Gastroesophageal sphincter (tissue), 3 donors: ENCODE results near the gene SLC35G6.

ENCODE experiments used
- EP300 ChIP-seq: sonication (generic); formaldehyde crosslinking; IDR thresholded peaks from one replicate; pipeline ENCODE4 v1.6.1; 2017; ENCODE audit warnings: antibody characterized with exemption, mild to moderate bottlenecking
- POLR2A ChIP-seq, 2 donors: fragments of 450-650 bp; IDR thresholded peaks; one replicate each; pipeline ENCODE4 v1.6.1; 2017; ENCODE audit warnings: antibody characterized with exemption in 2 of 2, mild to moderate bottlenecking in 2 of 2, moderate library complexity in 1 of 2
- POLR2AphosphoS5 ChIP-seq: sonication (generic); formaldehyde crosslinking; IDR thresholded peaks from one replicate; pipeline ENCODE4 v1.6.1; 2017; ENCODE audit warnings: antibody characterized with exemption
- TF ChIP-seq, protein P1 (sequence below), 4 experiments: fragments of 200-600 bp in 2 of 4; fragments of 450-650 bp in 2 of 4; sonication (generic) in 1 of 4; IDR thresholded peaks; one replicate each; pipeline ENCODE4 v1.5.1; 2017 to 2019; ENCODE audit warnings: antibody characterized with exemption in 4 of 4, mild to moderate bottlenecking in 2 of 4, moderate library complexity in 2 of 4

DNA sequence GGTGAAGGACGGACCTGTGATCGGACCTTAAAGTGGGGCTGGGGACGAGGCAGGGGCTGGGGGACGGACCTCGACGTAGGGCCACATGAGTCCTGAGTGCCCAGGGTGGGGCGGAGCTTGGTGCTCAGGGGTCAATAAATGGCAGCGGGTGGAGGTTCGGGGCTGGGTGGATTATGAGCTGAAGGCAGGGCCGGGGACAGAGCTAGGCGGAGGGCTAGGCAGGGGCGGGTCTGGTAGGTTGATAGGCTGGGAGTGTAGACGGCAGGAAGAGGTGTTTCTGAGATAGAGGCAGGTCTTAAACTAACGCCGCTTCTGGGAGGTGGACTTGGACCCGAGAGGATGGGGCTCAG is 35.7 kb upstream of the SLC35G6 start:
- TF ChIP-seq, protein P1, sequence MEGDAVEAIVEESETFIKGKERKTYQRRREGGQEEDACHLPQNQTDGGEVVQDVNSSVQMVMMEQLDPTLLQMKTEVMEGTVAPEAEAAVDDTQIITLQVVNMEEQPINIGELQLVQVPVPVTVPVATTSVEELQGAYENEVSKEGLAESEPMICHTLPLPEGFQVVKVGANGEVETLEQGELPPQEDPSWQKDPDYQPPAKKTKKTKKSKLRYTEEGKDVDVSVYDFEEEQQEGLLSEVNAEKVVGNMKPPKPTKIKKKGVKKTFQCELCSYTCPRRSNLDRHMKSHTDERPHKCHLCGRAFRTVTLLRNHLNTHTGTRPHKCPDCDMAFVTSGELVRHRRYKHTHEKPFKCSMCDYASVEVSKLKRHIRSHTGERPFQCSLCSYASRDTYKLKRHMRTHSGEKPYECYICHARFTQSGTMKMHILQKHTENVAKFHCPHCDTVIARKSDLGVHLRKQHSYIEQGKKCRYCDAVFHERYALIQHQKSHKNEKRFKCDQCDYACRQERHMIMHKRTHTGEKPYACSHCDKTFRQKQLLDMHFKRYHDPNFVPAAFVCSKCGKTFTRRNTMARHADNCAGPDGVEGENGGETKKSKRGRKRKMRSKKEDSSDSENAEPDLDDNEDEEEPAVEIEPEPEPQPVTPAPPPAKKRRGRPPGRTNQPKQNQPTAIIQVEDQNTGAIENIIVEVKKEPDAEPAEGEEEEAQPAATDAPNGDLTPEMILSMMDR (IDR thresholded peaks at IDR 0.05) = no peak
- TF ChIP-seq EP300 (no peak), POLR2A (IDR thresholded peaks at IDR 0.05) (no peak), POLR2AphosphoS5 (no peak)
